H9 (cell line): ENCODE results near the gene TMC8. TPM values are rescaled to one million over a fixed set of nuclear protein-coding genes. Genes with fewer than 3 reads are reported as not detected.

Experiments used
- DNase-seq: peaks from one replicate; pipeline ENCODE4 v3.0.0-alpha.2; 2017
- H2AFZ ChIP-seq: one replicate; pipeline ENCODE4 v1.6.1; 2013; ENCODE audit warnings: mild to moderate bottlenecking, low read length, control low read depth, moderate library complexity
- H2AK5ac ChIP-seq: 2 replicates; pipeline ENCODE4 v1.6.1; 2013; ENCODE audit warnings: low read length, control low read depth, mixed read lengths; ENCODE audit not compliant: insufficient read length
- H2BK120ac ChIP-seq: one replicate; pipeline ENCODE4 v1.6.1; 2013; ENCODE audit warnings: low read depth, mild to moderate bottlenecking, low read length, control low read depth, inconsistent platforms; ENCODE audit not compliant: poor library complexity, severe bottlenecking
- H2BK12ac ChIP-seq: 2 replicates; pipeline ENCODE4 v1.6.1; 2013; ENCODE audit warnings: low read length, control low read depth, mixed read lengths, low read depth; ENCODE audit not compliant: insufficient read length
- H2BK15ac ChIP-seq: 2 replicates; pipeline ENCODE4 v1.6.1; 2013; ENCODE audit warnings: low read depth, low read length, control low read depth
- H2BK20ac ChIP-seq: one replicate; pipeline ENCODE4 v1.6.1; 2013; ENCODE audit warnings: low read depth, mild to moderate bottlenecking, low read length, control low read depth, inconsistent platforms; ENCODE audit not compliant: poor library complexity, severe bottlenecking
- H2BK5ac ChIP-seq: 2 replicates; pipeline ENCODE4 v1.6.1; 2013; ENCODE audit warnings: low read length, control low read depth, mixed read lengths; ENCODE audit not compliant: insufficient read length
- H3K14ac ChIP-seq: 2 replicates; pipeline ENCODE4 v1.6.1; 2013; ENCODE audit warnings: low read length, control low read depth; ENCODE audit not compliant: insufficient read depth
- H3K18ac ChIP-seq: 2 replicates; pipeline ENCODE4 v1.6.1; 2013; ENCODE audit warnings: low read depth, mild to moderate bottlenecking, mixed read lengths, low read length, control low read depth; ENCODE audit not compliant: insufficient read length
- H3K23ac ChIP-seq: 2 replicates; pipeline ENCODE4 v1.6.1; 2013; ENCODE audit warnings: low read length, control low read depth, mixed read lengths, low read depth; ENCODE audit not compliant: insufficient read length
- H3K23me2 ChIP-seq: 2 replicates; pipeline ENCODE4 v1.6.1; 2013; ENCODE audit warnings: low read depth, mild to moderate bottlenecking, mixed read lengths, low read length, control low read depth; ENCODE audit not compliant: insufficient read length, poor library complexity, severe bottlenecking
- H3K27ac ChIP-seq: 2 replicates; pipeline ENCODE4 v1.5.1; 2013; ENCODE audit warnings: low read length, control low read depth, mixed read lengths, low read depth; ENCODE audit not compliant: insufficient read length
- H3K27me3 ChIP-seq: 2 replicates; pipeline ENCODE4 v1.6.1; 2013; ENCODE audit warnings: low read length, control low read depth, inconsistent platforms; ENCODE audit not compliant: insufficient read depth
- H3K4ac ChIP-seq: 2 replicates; pipeline ENCODE4 v1.6.1; 2013; ENCODE audit warnings: low read depth, mild to moderate bottlenecking, control low read depth, inconsistent platforms, low read length, moderate library complexity
- H3K4me1 ChIP-seq: 2 replicates; pipeline ENCODE4 v1.6.1; 2013; ENCODE audit warnings: low read length, control low read depth, inconsistent platforms; ENCODE audit not compliant: insufficient read depth
- H3K4me2 ChIP-seq: 2 replicates; pipeline ENCODE4 v1.6.1; 2013; ENCODE audit warnings: low read length, control low read depth, mixed read lengths; ENCODE audit not compliant: insufficient read length, insufficient read depth
- H3K56ac ChIP-seq: 2 replicates; pipeline ENCODE4 v1.6.1; 2013; ENCODE audit warnings: low read depth, mild to moderate bottlenecking, mixed read lengths, low read length, control low read depth; ENCODE audit not compliant: insufficient read length
- H3K79me1 ChIP-seq: 2 replicates; pipeline ENCODE4 v1.6.1; 2013; ENCODE audit warnings: low read depth, mild to moderate bottlenecking, moderate library complexity, low read length, control low read depth, inconsistent platforms; ENCODE audit not compliant: insufficient read depth, poor library complexity, severe bottlenecking
- H3K79me2 ChIP-seq: 2 replicates; pipeline ENCODE4 v1.6.1; 2013; ENCODE audit warnings: low read length, control low read depth, inconsistent platforms; ENCODE audit not compliant: insufficient read depth
- H3K9ac ChIP-seq: 2 replicates; pipeline ENCODE4 v1.6.1; 2013; ENCODE audit warnings: low read length, control low read depth, mixed read lengths; ENCODE audit not compliant: insufficient read length; ENCODE audit errors: extremely low read depth
- H3K9me3 ChIP-seq: one replicate; pipeline ENCODE4 v1.6.1; 2013; ENCODE audit warnings: low read depth, low read length, inconsistent platforms; ENCODE audit not compliant: control insufficient read depth
- H3T11ph ChIP-seq: one replicate; pipeline ENCODE4 v1.6.1; 2013; ENCODE audit warnings: mild to moderate bottlenecking, low read length, control low read depth, inconsistent platforms
- H4K20me1 ChIP-seq: one replicate; pipeline ENCODE4 v1.6.1; 2013; ENCODE audit not compliant: control insufficient read depth, insufficient read length, insufficient read depth
- H4K5ac ChIP-seq: 2 replicates; pipeline ENCODE4 v1.6.1; 2013; ENCODE audit warnings: low read depth, mild to moderate bottlenecking, mixed read lengths, low read length, control low read depth; ENCODE audit not compliant: insufficient read length
- H4K8ac ChIP-seq: replicated peaks from 2 replicates; pipeline ENCODE4 v1.6.1; 2013; ENCODE audit warnings: low read length, control low read depth, mixed read lengths, low read depth; ENCODE audit not compliant: insufficient read length
- H4K91ac ChIP-seq: 2 replicates; pipeline ENCODE4 v1.6.1; 2013; ENCODE audit warnings: low read depth, mild to moderate bottlenecking, moderate library complexity, mixed read lengths, low read length, control low read depth; ENCODE audit not compliant: insufficient read length
- H3K27ac Mint-ChIP-seq, 3 experiments: 2 replicates in 2 of 3; 3 replicates in 1 of 3; pipeline ENCODE4 v1.8.0; 2020 to 2021; ENCODE audit warnings: mixed read lengths in 3 of 3, mild to moderate bottlenecking in 1 of 3, moderate library complexity in 1 of 3
- H3K27me3 Mint-ChIP-seq: 2 replicates; pipeline ENCODE4 v1.8.0; 2021; ENCODE audit warnings: low read depth, mild to moderate bottlenecking, moderate library complexity, mixed read lengths
- H3K36me3 Mint-ChIP-seq, 3 experiments: 2 replicates in 2 of 3; 3 replicates in 1 of 3; pipeline ENCODE4 v1.8.0; 2020 to 2021; ENCODE audit warnings: low read depth in 3 of 3, mixed read lengths in 3 of 3; ENCODE audit not compliant: insufficient read depth in 1 of 3
- H3K4me1 Mint-ChIP-seq, 2 experiments: 2 replicates each; pipeline ENCODE4 v1.8.0; 2020; ENCODE audit warnings: mixed read lengths in 2 of 2
- H3K4me3 Mint-ChIP-seq, 2 experiments: 2 replicates in 1 of 2; 3 replicates in 1 of 2; pipeline ENCODE4 v1.8.0; 2020 to 2021; ENCODE audit warnings: mild to moderate bottlenecking in 2 of 2, mixed read lengths in 2 of 2, moderate library complexity in 1 of 2
- H3K9me3 Mint-ChIP-seq, 2 experiments: 2 replicates in 1 of 2; 3 replicates in 1 of 2; pipeline ENCODE4 v1.8.0; 2020; ENCODE audit warnings: mild to moderate bottlenecking in 2 of 2, mixed read lengths in 2 of 2, moderate library complexity in 1 of 2
- WGBS: extraction: QIAGEN DNeasy Blood & Tissue Kit; methylation state at CpG from one replicate; pipeline ENCODE4 v1.1.7; 2013; ENCODE audit warnings: missing lambda C conversion rate, low lambda C conversion rate, mixed read lengths; ENCODE audit not compliant: insufficient read length; ENCODE audit errors: extremely low coverage; 5-methylcytosine and 5-hydroxymethylcytosine counted together
- total RNA-seq: library from RNA; stranded (reverse); gene quantifications from 2 replicates; pipeline ENCODE4 v1.2.1, GENCODE V29; 2021
- TF ChIP-seq, protein P1 (sequence below): fragments of 200-600 bp; sonication (generic); conservative IDR thresholded peaks from 3 replicates; pipeline ENCODE4 v1.8.0; 2021; ENCODE audit warnings: antibody characterized with exemption, mild to moderate bottlenecking

The TMC8 gene
- total RNA-seq, 1 experiment from 2014 or later = 1.0 TPM

DNA sequence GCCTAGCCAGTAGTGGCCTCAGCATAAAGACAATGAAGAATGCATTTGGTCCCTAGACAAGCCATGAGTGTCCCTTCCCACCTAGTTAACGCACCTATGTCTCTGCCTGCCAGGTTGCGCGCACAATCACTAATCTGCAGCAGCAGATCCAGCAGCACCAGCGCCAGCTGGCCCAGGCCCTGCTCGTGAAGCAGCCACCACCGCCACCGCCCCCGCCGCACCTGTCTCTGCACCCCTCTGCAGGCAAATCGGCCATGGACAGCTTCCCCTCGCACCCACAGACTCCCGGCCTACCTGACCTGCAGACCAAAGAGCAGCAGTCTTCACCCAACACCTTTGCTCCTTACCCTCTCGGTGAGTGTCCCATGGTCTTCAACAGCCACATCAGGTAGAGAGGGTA is 43.8 kb upstream of the TMC8 start:
- Histone ChIP-seq H3K4me1 (no peaks in the 10 kb centered on the region), H2AFZ (no peak overlapping the region), H3K9me3 (no peaks in the 10 kb centered on the region), H3K14ac (no peak overlapping the region), H3T11ph (no peak overlapping the region), H2AK5ac (no peak overlapping the region), H2BK12ac (no peak overlapping the region), H3K4me2 (no peak overlapping the region), H4K8ac (no peak overlapping the region), H3K79me2 (no peaks in the 10 kb centered on the region; the same call in 1 of the 2 replicates), H2BK15ac (no peak overlapping the region), H3K9ac (no peak overlapping the region), H4K5ac (no peak overlapping the region), H2BK20ac (no peak overlapping the region), H3K27ac (no peak overlapping the region), H3K18ac (no peak overlapping the region), H4K91ac (no peak overlapping the region), H3K23ac (no peak overlapping the region), H3K56ac (no peak overlapping the region), H3K79me1 (no peaks in the 10 kb centered on the region), H3K23me2 (no peaks in the 10 kb centered on the region), H3K27me3 (no peaks in the 10 kb centered on the region), H2BK120ac (no peak overlapping the region), H4K20me1 (no peaks in the 10 kb centered on the region), H2BK5ac (no peak overlapping the region), H3K4ac (no peak overlapping the region)
- no peak for DNase-seq
- Mint-ChIP-seq H3K27ac (no peak overlapping the region), H3K36me3 (peaks cover 33 to 57% (median 44%) of the 10 kb centered on the region in 3 experiments; a peak in 6 of 7 replicates), H3K4me3 (no peak overlapping the region), H3K9me3 (no peaks in the 10 kb centered on the region), H3K27me3 (no peaks in the 10 kb centered on the region), H3K4me1 (no peaks in the 10 kb centered on the region)
- WGBS = no CpG with 5 or more reads among the region's 13 CpGs
- TF ChIP-seq, protein P1, sequence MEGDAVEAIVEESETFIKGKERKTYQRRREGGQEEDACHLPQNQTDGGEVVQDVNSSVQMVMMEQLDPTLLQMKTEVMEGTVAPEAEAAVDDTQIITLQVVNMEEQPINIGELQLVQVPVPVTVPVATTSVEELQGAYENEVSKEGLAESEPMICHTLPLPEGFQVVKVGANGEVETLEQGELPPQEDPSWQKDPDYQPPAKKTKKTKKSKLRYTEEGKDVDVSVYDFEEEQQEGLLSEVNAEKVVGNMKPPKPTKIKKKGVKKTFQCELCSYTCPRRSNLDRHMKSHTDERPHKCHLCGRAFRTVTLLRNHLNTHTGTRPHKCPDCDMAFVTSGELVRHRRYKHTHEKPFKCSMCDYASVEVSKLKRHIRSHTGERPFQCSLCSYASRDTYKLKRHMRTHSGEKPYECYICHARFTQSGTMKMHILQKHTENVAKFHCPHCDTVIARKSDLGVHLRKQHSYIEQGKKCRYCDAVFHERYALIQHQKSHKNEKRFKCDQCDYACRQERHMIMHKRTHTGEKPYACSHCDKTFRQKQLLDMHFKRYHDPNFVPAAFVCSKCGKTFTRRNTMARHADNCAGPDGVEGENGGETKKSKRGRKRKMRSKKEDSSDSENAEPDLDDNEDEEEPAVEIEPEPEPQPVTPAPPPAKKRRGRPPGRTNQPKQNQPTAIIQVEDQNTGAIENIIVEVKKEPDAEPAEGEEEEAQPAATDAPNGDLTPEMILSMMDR = no peak
